Measurements from ENCODE around the gene SFSWAP. TPM values are rescaled to one million over a fixed set of nuclear protein-coding genes. Genes with fewer than 3 reads are reported as not detected.
"Not testable (repeated sequence)": the region's sequence is repeated elsewhere in the genome, so short reads cannot be mapped to it uniquely, and the experiment has no call there.

SFSWAP gene
- 100 to 1,000 TPM in 2 of 5 experiments, 10 to 100 TPM in 3; 65.6 to 120 (median 98.4) TPM for total RNA-seq
- polyA plus RNA-seq = 10 to 100 TPM; 16.9 to 23.9 TPM
- total RNA-seq = 171 reads per million, percentile 92 among the genes with 10 or more reads in this experiment

- H3K27ac ChIP-seq (ENCODE audit: low read depth, low read length) = peak within 1 kb of the TSS; percentile 87
- H3K9me3 ChIP-seq (ENCODE audit: control insufficient read depth in 2 of 3, low read length in 3 of 3) = no peaks in the 10 kb centered on the region
- H3K4me1 Mint-ChIP-seq = peaks cover 15 to 40% (median 28%) of the 10 kb centered on the region in 7 donors
- H3K9me3 Mint-ChIP-seq = peaks cover 0 to 8% (median 0%) of the 10 kb centered on the region in 11 donors
- H3K36me3 Mint-ChIP-seq = peaks cover 5 to 19% (median 15%) of the 10 kb centered on the region in 5 donors
- peaks cover 18 to 19% of the 10 kb centered on the region in 2 donors for H3K4me1 ChIP-seq (ENCODE audit: control insufficient read depth in 2 of 2, insufficient read depth in 2 of 2, low read length in 2 of 2)
- peak within 1 kb of the TSS; percentile 84 for H3K4me3 ChIP-seq (ENCODE audit: low read length)
- peak; percentile 92 for ATAC-seq
- CTCF ChIA-PET = no interaction called here
- peak within 1 kb of the TSS; percentile 93 to 99 (median 96) for H3K4me3 Mint-ChIP-seq
- H3K27me3 ChIP-seq (ENCODE audit: control insufficient read depth in 2 of 2, insufficient read depth in 2 of 2, low read length in 2 of 2) = no peaks in the 10 kb centered on the region
- peak within 1 kb of the TSS; percentile 90 to 99 (median 97) for H3K27ac Mint-ChIP-seq
- H3K27me3 Mint-ChIP-seq = no peaks in the 10 kb centered on the region
- H3K36me3 ChIP-seq (ENCODE audit: control insufficient read depth in 2 of 3, insufficient read depth in 3 of 3, low read length in 3 of 3) = peaks cover 5 to 28% (median 13%) of the 10 kb centered on the region in 3 experiments
- DNase-seq = peak; percentile 63 to 81 (median 79)
- POLR2A ChIA-PET = interaction anchor here (0.6 to 1.3 kb wide), 8 partner anchors 8 to 355 kb away, joined by 3 to 8 read pairs (median 4); no protein-coding TSS in a partner anchor
- intact Hi-C loops (cut with micrococcal nuclease) = loop anchor here (1.0 to 10.0 kb wide), 8 partner anchors 102 to 734 kb away; partner anchors contain the start of genes EP400 (in 2 of the 2) and ULK1 (in 2 of the 2)
These were observed at the start of gene SFSWAP for GRCh38 chr12:131710464-131711457. Gene SFSWAP, plus strand, starts transcription at chr12:131711090. Its CDS starts 140 bp downstream, at chr12:131711230.

- H3K36me3 Mint-ChIP-seq; H3K36me3 ChIP-seq (ENCODE audit: control insufficient read depth in 2 of 3, insufficient read depth in 3 of 3, low read length in 3 of 3); H3K4me3 ChIP-seq (ENCODE audit: low read length); H3K27ac Mint-ChIP-seq; intact Hi-C loops (cut with micrococcal nuclease); H3K4me1 Mint-ChIP-seq; H3K4me1 ChIP-seq (ENCODE audit: control insufficient read depth in 2 of 2, insufficient read depth in 2 of 2, low read length in 2 of 2); H3K27me3 ChIP-seq (ENCODE audit: control insufficient read depth in 2 of 2, insufficient read depth in 2 of 2, low read length in 2 of 2); H3K9me3 Mint-ChIP-seq; CTCF ChIA-PET; H3K9me3 ChIP-seq (ENCODE audit: control insufficient read depth in 2 of 3, low read length in 3 of 3); POLR2A ChIA-PET; H3K27ac ChIP-seq (ENCODE audit: low read depth, low read length): not testable (repeated sequence)
- Mint-ChIP-seq H3K4me3 (peak overlapping the region in 2 of 10 donors; percentile 21 to 29), H3K27me3 (peaks cover 0 to 10% (median 4%) of the 10 kb centered on the region in 5 donors)
- DNase-seq = peak in 3 of 9 donors; percentile 10 to 20 (median 14)
- ATAC-seq = peak; percentile 49
These were observed 49.5 kb upstream of the SFSWAP start for GRCh38 chr12:131661170-131661985.

- ATAC-seq = peak; percentile 56
- H3K4me3 Mint-ChIP-seq = peak overlapping the region in 9 of 10 donors; percentile 60 to 78 (median 71)
- POLR2A ChIA-PET; H3K36me3 ChIP-seq (ENCODE audit: control insufficient read depth in 2 of 3, insufficient read depth in 3 of 3, low read length in 3 of 3); intact Hi-C loops (cut with micrococcal nuclease); CTCF ChIA-PET; H3K27me3 ChIP-seq (ENCODE audit: control insufficient read depth in 2 of 2, insufficient read depth in 2 of 2, low read length in 2 of 2); H3K36me3 Mint-ChIP-seq; H3K9me3 ChIP-seq (ENCODE audit: control insufficient read depth in 2 of 3, low read length in 3 of 3); H3K4me1 ChIP-seq (ENCODE audit: control insufficient read depth in 2 of 2, insufficient read depth in 2 of 2, low read length in 2 of 2); H3K27ac ChIP-seq (ENCODE audit: low read depth, low read length); H3K9me3 Mint-ChIP-seq; DNase-seq; H3K4me3 ChIP-seq (ENCODE audit: low read length): not testable (repeated sequence)
- peak overlapping the region in 1 of 9 donors; percentile 48 for H3K27ac Mint-ChIP-seq
- H3K4me1 Mint-ChIP-seq = peaks cover 0 to 10% (median 8%) of the 10 kb centered on the region in 7 donors
- H3K27me3 Mint-ChIP-seq = peaks cover 0 to 10% (median 4%) of the 10 kb centered on the region in 5 donors
These were observed 49.0 kb upstream of the SFSWAP start for GRCh38 chr12:131661986-131662288.

- not testable (repeated sequence) for H3K4me3 ChIP-seq (ENCODE audit: low read length)
These were observed 48.5 kb upstream of the SFSWAP start for GRCh38 chr12:131662346-131662745.

GRCh38 chr12:131665666-131666065, 45.2 kb upstream of the SFSWAP start:
- ATAC-seq; H3K36me3 Mint-ChIP-seq; H3K9me3 ChIP-seq (ENCODE audit: control insufficient read depth in 2 of 3, low read length in 3 of 3); H3K4me3 ChIP-seq (ENCODE audit: low read length); H3K27ac ChIP-seq (ENCODE audit: low read depth, low read length); H3K4me1 ChIP-seq (ENCODE audit: control insufficient read depth in 2 of 2, insufficient read depth in 2 of 2, low read length in 2 of 2); H3K9me3 Mint-ChIP-seq; POLR2A ChIA-PET; CTCF ChIA-PET; DNase-seq; H3K27me3 ChIP-seq (ENCODE audit: control insufficient read depth in 2 of 2, insufficient read depth in 2 of 2, low read length in 2 of 2); H3K36me3 ChIP-seq (ENCODE audit: control insufficient read depth in 2 of 3, insufficient read depth in 3 of 3, low read length in 3 of 3); intact Hi-C loops (cut with micrococcal nuclease): not testable (repeated sequence)
- H3K27ac Mint-ChIP-seq = peak overlapping the region in 2 of 9 donors; percentile 58 to 67
- peak overlapping the region in 1 of 10 donors; percentile 14 for H3K4me3 Mint-ChIP-seq
- H3K4me1 Mint-ChIP-seq = peaks cover 0 to 11% (median 4%) of the 10 kb centered on the region in 7 donors
- H3K27me3 Mint-ChIP-seq = peaks cover 0 to 17% (median 4%) of the 10 kb centered on the region in 5 donors

More at GRCh38 chr12:131662346-131662745, 48.5 kb upstream of the SFSWAP start:
- H3K27ac ChIP-seq (ENCODE audit: low read depth, low read length); intact Hi-C loops (cut with micrococcal nuclease); ATAC-seq; H3K9me3 ChIP-seq (ENCODE audit: control insufficient read depth in 2 of 3, low read length in 3 of 3); POLR2A ChIA-PET; H3K36me3 Mint-ChIP-seq; H3K4me1 ChIP-seq (ENCODE audit: control insufficient read depth in 2 of 2, insufficient read depth in 2 of 2, low read length in 2 of 2); H3K27me3 ChIP-seq (ENCODE audit: control insufficient read depth in 2 of 2, insufficient read depth in 2 of 2, low read length in 2 of 2); H3K36me3 ChIP-seq (ENCODE audit: control insufficient read depth in 2 of 3, insufficient read depth in 3 of 3, low read length in 3 of 3); CTCF ChIA-PET; DNase-seq; H3K9me3 Mint-ChIP-seq: not testable (repeated sequence)
- Mint-ChIP-seq H3K27me3 (peaks cover 0 to 10% (median 4%) of the 10 kb centered on the region in 5 donors), H3K27ac (peak overlapping the region in 1 of 9 donors; percentile 48), H3K4me1 (peaks cover 0 to 15% (median 8%) of the 10 kb centered on the region in 7 donors), H3K4me3 (peak overlapping the region; percentile 28 to 78 (median 71))

GRCh38 chr12:131666486-131666885, 44.4 kb upstream of the SFSWAP start:
- H3K4me3 ChIP-seq (ENCODE audit: low read length); H3K27me3 ChIP-seq (ENCODE audit: control insufficient read depth in 2 of 2, insufficient read depth in 2 of 2, low read length in 2 of 2); intact Hi-C loops (cut with micrococcal nuclease); H3K36me3 ChIP-seq (ENCODE audit: control insufficient read depth in 2 of 3, insufficient read depth in 3 of 3, low read length in 3 of 3); POLR2A ChIA-PET; H3K36me3 Mint-ChIP-seq; ATAC-seq; H3K4me1 ChIP-seq (ENCODE audit: control insufficient read depth in 2 of 2, insufficient read depth in 2 of 2, low read length in 2 of 2); H3K27ac Mint-ChIP-seq; H3K9me3 Mint-ChIP-seq; H3K27ac ChIP-seq (ENCODE audit: low read depth, low read length); H3K9me3 ChIP-seq (ENCODE audit: control insufficient read depth in 2 of 3, low read length in 3 of 3); CTCF ChIA-PET; DNase-seq; H3K4me3 Mint-ChIP-seq: not testable (repeated sequence)
- peaks cover 0 to 11% (median 4%) of the 10 kb centered on the region in 7 donors for H3K4me1 Mint-ChIP-seq
- H3K27me3 Mint-ChIP-seq = peaks cover 0 to 17% (median 4%) of the 10 kb centered on the region in 5 donors

Measured in naive thymus-derived CD4-positive, alpha-beta T cell (primary cell).